Suppressor macrophage (primary cell): Measurements from ENCODE around the gene PRSS16.

ENCODE experiments used
- DNase-seq, 4 experiments: peaks; one replicate each; pipeline ENCODE4 v3.0.0-alpha.2; 2020 to 2022

PRSS16 gene

DNA sequence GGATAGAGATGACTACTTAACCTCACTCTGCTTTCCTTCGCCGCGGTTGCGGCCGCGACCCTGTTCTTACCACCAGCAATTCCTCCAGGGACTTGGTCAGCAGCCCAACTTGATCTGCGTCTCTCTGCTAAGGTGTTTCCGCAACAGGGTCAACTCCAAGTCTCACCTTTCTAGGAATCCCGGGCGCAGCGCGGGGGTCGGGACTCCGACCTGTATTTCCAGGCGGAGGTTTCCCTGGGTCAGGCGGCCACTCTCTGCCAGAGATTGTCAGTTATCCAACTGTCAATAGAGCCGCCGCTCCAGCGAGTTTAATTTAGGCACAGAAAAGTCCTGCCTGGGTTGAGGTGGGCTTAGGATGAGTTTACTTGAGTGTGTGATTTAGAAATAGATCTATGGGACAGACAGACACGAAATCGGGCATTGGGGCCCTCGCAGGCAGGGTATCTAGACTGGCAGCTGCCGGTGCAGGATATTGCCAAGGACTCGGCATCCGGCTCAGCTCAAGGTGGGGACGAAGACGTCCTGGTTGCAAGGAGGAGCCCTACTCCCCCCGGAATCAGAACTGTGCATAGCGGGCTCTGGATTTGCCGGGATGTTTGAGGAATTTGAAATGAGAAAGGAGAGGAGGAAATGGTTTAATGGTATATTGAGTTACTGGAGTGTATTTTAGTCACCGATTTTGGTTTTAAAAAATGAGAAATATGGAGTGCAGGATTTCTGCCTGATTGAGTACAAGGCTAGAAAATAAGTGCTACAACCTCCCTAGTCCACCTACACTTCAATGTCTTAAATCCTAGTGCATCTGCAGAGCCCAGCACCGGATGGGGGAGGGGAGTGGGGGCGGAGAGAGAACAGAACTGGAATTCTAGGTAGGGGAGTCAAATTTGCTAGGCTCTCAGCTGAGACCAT lies 40.9 kb downstream of the PRSS16 start:
- no peak for DNase-seq

GRCh38 chr6:27290065-27290849 lies 42.8 kb downstream of the PRSS16 start:
- no peak for DNase-seq

- DNase-seq: no peak
Observed at GRCh38 chr6:27290850-27291208, 43.3 kb downstream of the PRSS16 start.

GRCh38 chr6:27293436-27294098 lies 46.1 kb downstream of the PRSS16 start:
- no peak for DNase-seq

- DNase-seq: no peak
Observed at GRCh38 chr6:27294409-27294808, 46.9 kb downstream of the PRSS16 start.

DNA sequence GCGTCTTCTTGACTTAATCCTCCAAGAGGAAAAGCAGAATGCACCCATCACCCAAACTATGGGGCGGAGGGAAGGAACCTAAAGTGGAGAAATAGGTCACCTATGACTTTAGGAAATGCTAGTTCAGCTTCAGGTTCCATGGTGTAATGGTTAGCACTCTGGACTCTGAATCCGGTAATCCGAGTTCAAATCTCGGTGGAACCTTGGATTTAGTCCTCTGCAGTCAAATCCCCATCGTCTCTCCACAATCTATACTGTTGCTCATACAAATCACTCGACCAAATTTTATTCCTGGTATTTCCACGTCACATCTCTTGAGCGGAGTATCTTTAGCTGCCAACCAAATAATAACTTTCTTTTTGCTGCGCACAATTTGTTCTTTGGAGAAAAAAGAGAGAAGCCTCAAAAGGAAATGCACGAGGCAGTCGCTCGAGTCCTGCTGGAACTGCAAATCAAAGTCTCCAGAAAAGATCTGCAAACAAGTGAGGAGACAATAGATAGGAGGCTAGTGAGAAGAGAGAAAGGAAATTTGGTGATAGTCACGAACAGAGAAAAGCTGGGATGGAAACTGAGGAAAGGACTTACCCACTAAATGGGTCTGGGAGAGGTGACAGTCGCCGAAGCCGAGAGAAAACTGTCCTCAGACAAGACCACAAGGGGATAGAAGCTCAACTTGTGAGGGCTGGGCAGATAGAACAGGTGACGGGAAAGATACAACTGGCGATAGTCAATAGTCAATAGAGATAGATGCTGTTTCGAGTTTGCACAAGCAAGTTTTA lies 48.0 kb downstream of the PRSS16 start:
- no peak for DNase-seq

DNA sequence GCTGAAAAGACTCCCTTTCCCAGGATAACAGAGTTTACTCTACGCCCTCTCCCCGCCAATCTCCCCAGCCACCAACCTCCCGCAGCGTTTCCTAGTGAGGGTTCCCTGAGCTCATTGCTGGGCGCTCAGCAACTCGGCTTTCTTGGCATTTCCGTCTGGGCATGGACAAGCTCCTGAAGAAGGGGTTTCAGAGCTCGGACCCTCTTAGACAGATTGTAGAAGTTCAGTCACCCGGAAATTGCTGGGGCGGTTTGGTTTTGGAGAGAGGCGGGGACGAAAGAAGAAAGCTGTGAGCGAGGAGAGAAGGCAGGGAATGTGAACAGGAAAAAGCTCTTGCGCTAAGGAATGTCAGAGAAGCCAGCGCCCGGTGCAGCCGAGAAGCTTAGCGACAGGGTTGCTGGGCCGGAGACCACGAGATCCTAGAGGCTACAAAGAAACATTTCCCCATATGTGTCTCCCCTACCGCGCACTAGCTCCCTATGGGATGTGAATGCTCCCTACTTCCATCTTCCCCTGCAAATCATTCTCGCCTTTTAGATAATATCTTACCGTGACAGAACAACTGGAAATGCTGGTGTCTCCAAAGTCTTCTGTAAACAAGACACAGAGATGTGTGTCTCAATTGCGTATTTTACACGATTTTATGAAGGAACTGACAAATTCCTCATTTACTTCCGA lies 48.7 kb downstream of the PRSS16 start:
- DNase-seq: no peak

DNA sequence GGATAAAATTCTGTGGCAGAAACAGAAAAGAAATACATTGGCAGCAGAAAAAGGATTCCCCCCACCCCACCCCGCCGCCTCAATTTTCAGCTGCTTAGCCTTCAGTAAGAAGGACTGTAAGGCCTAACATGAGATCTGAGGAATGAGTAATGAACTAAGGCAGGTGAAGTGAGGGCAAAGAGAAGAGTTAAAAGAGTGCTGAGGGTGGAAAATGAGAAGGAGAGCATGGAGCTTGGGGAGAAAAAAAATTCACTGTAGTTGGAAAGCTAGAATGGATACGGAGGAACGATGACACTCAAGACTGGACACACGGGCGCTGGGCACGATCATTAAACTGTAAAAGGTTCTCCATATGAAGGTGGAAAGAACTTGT lies 50.0 kb downstream of the PRSS16 start:
- DNase-seq: no peak

DNA sequence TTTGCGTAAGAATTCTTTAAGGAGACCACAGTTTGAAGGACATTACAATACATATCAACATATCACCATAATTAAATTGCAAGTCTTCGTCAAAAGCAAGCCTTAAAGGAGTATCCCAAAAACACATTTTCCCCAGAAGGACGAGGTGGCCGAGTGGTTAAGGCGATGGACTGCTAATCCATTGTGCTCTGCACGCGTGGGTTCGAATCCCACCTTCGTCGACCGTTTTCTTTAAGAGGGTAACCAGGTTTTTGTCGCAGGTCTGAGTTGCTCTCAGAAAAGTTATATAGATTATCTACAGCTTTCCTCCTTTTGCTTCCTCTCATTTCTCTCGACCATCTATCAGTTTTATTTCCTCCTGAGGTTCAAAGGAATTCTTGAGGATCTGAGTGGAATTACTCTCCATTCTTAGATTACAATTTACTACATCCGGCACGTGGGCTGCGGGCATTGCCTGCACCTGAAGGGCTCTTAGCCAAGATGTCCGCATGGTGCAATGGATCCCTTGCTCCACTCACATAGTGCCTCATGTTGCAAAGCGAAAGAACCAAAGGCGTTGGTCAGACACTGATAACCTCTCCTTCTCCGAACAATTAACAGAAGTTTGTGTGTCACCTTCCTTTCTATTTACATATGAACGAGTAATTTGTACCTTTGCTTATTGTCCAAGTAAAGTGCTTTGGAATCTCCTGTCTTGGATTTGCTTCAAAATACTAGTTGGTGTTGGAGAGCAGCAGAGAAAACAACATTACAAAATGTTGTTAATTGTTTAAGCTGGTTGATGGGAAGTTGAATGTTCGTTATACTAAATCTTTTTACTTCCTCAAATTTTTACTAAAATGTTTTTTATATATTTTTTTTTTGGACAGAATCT lies 50.6 kb downstream of the PRSS16 start:
- DNase-seq: no peak

DNA sequence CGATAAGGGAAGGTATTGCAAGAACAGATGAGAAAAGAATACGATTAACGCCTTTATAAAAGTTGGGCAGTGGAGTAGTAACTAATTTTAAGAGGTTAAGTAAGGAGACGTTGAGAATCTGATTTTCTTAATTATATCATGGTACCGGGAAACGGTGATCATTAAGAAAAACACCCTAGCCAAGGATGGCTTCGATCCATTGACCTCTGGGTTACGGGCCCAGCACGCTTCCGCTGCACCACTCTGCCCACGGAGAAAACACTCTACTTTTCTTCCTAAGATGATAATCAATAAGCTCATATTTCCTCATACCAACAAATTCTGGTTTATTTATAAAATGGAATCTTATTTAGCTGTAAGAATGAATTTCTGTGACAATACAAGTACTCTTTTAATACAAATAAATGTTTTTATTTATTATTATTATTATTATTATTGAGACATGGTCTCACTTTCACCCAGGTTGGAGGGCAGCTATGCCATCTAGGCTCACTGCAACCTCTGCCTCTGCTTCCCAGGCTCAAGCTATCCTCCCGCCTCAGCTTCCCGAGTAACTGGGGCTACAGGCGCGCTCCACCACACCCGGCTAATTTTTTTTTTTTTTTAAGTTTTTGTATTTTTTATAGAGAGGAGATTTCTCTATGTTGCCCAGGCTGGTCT lies 56.2 kb downstream of the PRSS16 start:
- DNase-seq: no peak
